ENCODE measurements around the gene ARHGAP10. TPM values are rescaled to one million over a fixed set of nuclear protein-coding genes. Genes with fewer than 3 reads are reported as not detected.

The ARHGAP10 gene
- total RNA-seq, 1 donor from 2014 or later: 10.9 TPM

DNA sequence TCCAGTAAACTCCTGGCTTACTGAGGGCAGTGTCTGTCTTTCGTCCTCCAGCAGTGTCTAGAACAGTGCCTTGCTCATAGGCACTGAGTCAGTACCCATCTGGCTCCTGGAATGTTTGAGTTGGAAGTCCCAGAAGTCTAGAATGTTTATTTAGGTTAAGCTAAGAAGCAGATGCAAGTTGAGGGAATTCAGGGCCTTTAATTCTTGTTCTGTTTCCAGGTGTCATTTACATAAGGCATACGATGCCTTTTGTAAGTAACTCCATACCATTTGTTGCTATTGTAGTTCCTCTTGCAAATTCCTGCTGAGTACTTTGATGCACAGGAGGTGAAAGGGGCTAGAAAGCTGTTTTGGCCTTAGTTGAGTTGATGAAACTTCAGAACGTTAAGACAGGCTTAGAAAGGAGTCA, 22.2 kb downstream of the ARHGAP10 start:
- DNase-seq (ENCODE audit: low read depth): no peak
- H3K4me3 ChIP-seq (ENCODE audit: low read depth, low read length): no peak overlapping the region
- TF ChIP-seq, protein P1, sequence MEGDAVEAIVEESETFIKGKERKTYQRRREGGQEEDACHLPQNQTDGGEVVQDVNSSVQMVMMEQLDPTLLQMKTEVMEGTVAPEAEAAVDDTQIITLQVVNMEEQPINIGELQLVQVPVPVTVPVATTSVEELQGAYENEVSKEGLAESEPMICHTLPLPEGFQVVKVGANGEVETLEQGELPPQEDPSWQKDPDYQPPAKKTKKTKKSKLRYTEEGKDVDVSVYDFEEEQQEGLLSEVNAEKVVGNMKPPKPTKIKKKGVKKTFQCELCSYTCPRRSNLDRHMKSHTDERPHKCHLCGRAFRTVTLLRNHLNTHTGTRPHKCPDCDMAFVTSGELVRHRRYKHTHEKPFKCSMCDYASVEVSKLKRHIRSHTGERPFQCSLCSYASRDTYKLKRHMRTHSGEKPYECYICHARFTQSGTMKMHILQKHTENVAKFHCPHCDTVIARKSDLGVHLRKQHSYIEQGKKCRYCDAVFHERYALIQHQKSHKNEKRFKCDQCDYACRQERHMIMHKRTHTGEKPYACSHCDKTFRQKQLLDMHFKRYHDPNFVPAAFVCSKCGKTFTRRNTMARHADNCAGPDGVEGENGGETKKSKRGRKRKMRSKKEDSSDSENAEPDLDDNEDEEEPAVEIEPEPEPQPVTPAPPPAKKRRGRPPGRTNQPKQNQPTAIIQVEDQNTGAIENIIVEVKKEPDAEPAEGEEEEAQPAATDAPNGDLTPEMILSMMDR (conservative IDR thresholded peaks at IDR 0.05; ENCODE audit: low read depth, low read length): no peak

DNA sequence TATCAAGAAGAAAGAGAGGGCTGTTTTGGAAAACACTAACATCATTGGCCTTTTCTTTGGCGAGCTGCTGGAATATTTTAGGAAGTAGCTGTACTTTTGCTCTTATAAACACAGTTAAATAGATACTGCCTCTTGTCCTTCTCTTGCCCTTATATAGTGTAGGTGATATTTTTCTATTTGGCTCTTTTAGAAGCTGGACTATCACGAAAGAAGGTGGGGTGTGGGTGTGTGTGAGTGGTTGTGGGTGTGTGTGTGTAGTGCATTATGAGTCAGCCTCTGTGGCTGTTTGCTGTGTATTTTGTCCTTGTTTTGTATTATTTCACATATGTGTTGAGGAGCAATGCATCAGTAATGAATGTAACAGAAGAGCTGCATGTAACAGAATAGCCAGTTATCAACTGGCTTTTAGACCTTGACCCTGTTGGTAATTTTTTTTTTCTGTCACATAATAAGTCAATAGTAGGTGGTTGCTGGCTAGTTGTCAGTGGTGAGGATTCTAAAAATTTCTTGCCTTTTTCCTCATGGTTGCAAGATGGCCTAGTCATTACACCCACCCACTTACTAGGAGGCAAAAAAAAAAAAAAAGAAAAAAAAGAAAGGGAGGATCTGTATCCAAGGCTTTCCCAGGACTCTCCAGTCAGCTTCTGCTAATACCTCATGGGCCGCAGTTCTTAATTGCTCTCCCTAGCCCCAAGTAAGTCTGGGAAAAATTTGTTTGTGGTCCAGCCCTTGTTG, 23.8 kb downstream of the ARHGAP10 start:
- no peak overlapping the region for H3K4me3 ChIP-seq (ENCODE audit: low read depth, low read length)
- DNase-seq (ENCODE audit: low read depth): no peak
- TF ChIP-seq, protein P1 (conservative IDR thresholded peaks at IDR 0.05; ENCODE audit: low read depth, low read length): no peak

DNA sequence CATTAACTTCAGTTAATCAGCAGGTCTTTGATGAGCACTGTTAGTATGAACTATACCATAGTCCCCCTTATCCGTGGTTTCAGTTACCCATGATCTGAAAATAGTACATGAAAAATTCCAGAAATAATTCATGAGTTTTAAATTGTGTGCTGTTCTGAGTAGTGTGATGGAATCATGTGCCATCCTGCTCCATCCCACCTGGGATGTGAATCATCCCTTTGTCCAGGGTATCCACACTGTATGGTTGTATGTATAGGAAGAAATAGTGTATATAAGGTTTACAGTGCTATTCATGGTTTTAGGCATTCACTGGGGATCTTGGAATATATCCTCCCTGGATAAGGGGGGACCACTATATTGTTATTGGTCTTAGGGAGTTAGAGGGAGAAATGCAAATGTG, 24.5 kb downstream of the ARHGAP10 start:
- TF ChIP-seq, protein P1 (conservative IDR thresholded peaks at IDR 0.05; ENCODE audit: low read depth, low read length): no peak
- DNase-seq (ENCODE audit: low read depth): no peak
- H3K4me3 ChIP-seq (ENCODE audit: low read depth, low read length): no peak overlapping the region

DNA sequence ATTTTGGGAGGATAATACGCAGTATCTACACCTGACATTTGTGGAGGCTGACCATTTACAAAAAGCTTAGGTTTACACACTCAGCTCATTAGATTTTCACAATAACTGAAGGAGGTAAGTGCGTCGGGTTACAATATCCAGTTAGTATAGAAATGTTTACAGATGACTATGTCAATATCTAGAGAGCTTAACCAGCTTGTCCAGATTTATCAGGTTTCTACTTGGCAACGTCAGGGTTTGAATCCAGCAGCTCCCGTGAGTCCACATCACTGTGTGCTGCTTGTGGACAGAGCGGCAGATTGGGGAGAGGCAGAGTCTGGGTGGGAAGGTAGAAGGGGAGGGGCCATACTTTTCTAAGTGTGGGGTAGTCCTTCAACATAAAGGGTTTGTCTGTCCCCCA, 28.3 kb downstream of the ARHGAP10 start:
- no peak overlapping the region for H3K4me3 ChIP-seq (ENCODE audit: low read depth, low read length)
- no peak for DNase-seq (ENCODE audit: low read depth)
- TF ChIP-seq, protein P1 (conservative IDR thresholded peaks at IDR 0.05; ENCODE audit: low read depth, low read length): no peak

DNA sequence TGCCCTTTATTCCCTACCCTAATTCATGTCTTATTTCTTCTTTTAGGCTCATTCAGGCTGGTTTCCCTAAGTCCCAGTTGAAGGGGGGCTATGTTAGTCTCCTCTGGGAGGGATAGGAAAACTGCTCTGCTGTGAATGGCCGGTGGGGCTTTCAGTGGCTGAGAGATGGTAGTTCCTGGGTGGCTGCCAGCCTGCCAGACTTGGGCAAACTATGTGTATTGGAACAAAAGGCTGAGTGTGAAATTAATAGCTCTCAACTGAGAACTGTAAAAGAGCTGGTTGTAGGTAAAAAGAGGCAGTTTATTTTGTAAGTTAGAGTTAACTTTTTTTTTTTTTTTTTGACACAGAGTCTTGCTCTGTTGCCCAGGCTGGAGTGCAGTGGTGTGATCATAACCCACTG, 28.8 kb downstream of the ARHGAP10 start:
- no peak overlapping the region for H3K4me3 ChIP-seq (ENCODE audit: low read depth, low read length)
- no peak for DNase-seq (ENCODE audit: low read depth)
- TF ChIP-seq, protein P1 (conservative IDR thresholded peaks at IDR 0.05; ENCODE audit: low read depth, low read length): no peak

DNA sequence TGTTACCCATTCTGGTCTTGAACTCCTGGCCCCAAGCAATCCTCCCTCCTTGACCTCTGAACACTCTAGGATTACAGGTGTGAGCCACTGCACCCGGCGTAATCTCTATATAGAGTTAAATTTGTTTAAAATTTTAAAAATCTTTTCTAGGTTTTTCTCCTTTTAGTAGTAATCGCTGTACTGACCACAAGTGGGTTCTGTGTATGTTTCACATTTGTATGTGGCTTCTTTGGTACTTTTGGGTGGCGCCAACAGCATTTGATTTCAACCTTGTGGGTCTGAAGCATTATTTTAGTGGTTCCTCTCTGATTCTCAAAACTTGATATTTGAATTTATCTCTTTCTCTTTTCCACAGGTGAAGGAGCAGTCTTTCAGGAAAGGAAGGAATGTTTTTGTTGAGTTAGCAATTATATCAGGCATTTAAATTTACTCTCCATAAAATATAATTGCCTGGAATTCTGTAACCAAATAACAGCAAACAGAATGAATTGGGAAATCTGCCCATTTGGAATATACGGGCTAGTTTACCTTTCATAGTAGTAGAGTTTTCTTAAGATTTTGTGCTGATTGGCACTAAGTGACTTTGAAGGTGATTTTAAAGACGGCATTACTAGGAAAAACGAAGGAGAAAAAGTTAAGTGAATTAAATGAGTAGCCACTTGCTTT, 29.5 kb downstream of the ARHGAP10 start:
- no peak for DNase-seq (ENCODE audit: low read depth)
- TF ChIP-seq, protein P1 (conservative IDR thresholded peaks at IDR 0.05; ENCODE audit: low read depth, low read length): no peak
- H3K4me3 ChIP-seq (ENCODE audit: low read depth, low read length): no peak overlapping the region

Data from epithelial cell of proximal tubule (primary cell).